NCI-H1694 (cell line): Measurements from ENCODE around the gene LDLR.
"Not testable (repeated sequence)": the region's sequence is repeated elsewhere in the genome, so short reads cannot be mapped to it uniquely, and the experiment has no call there.

ENCODE experiments used
- DNase-seq: peaks from one replicate; lab custom pipeline; 2025; lab: John Stamatoyannopoulos, UW

Gene LDLR

GRCh38 chr19:11140896-11141295, 51.6 kb downstream of the LDLR start:
- DNase-seq = no peak

GRCh38 chr19:11141937-11142527, 52.8 kb downstream of the LDLR start:
- no peak for DNase-seq

GRCh38 chr19:11142528-11143171, 53.4 kb downstream of the LDLR start:
- no peak for DNase-seq

- DNase-seq = no peak
Observed at GRCh38 chr19:11145536-11145924, 56.3 kb downstream of the LDLR start.

- no peak for DNase-seq
Observed at GRCh38 chr19:11148001-11148400, 58.7 kb downstream of the LDLR start.

GRCh38 chr19:11151181-11151580, 61.9 kb downstream of the LDLR start:
- DNase-seq = no peak

GRCh38 chr19:11152318-11153062, 63.2 kb downstream of the LDLR start:
- no peak for DNase-seq

GRCh38 chr19:11154683-11155047, 65.4 kb downstream of the LDLR start:
- no peak for DNase-seq

- peak; percentile 98 for DNase-seq
Observed at GRCh38 chr19:11155373-11156120, 66.3 kb downstream of the LDLR start, which contains the start of gene SPC24. Gene SPC24 (minus strand): TSS chr19:11155782. CDS start chr19:11155776, 6 bp downstream.

- DNase-seq = no peak
Observed at GRCh38 chr19:11159598-11160439, 70.6 kb downstream of the LDLR start.

GRCh38 chr19:11160440-11160768, 71.1 kb downstream of the LDLR start:
- DNase-seq = not testable (repeated sequence)

GRCh38 chr19:11164296-11164695, 75.0 kb downstream of the LDLR start:
- DNase-seq = no peak

GRCh38 chr19:11164879-11165406, 75.7 kb downstream of the LDLR start:
- no peak for DNase-seq

- no peak for DNase-seq
Observed at GRCh38 chr19:11165486-11166030, 76.3 kb downstream of the LDLR start.

- DNase-seq = no peak
Observed at GRCh38 chr19:11166281-11167142, 77.2 kb downstream of the LDLR start.

GRCh38 chr19:11168568-11168967, 79.3 kb downstream of the LDLR start:
- DNase-seq = no peak

- DNase-seq = no peak
Observed at GRCh38 chr19:11169896-11170678, 80.8 kb downstream of the LDLR start.

GRCh38 chr19:11171144-11171543, 81.9 kb downstream of the LDLR start:
- DNase-seq = no peak

GRCh38 chr19:11172576-11172975, 83.3 kb downstream of the LDLR start:
- DNase-seq = no peak
